GM18526 (cell line): ENCODE measurements around the gene AOPEP.

Experiments
- POLR2A ChIP-seq: IDR thresholded peaks from 3 replicates; pipeline ENCODE4 v1.6.1; 2011; ENCODE audit not compliant: insufficient read length; ENCODE audit errors: extremely low read depth

Gene AOPEP

DNA sequence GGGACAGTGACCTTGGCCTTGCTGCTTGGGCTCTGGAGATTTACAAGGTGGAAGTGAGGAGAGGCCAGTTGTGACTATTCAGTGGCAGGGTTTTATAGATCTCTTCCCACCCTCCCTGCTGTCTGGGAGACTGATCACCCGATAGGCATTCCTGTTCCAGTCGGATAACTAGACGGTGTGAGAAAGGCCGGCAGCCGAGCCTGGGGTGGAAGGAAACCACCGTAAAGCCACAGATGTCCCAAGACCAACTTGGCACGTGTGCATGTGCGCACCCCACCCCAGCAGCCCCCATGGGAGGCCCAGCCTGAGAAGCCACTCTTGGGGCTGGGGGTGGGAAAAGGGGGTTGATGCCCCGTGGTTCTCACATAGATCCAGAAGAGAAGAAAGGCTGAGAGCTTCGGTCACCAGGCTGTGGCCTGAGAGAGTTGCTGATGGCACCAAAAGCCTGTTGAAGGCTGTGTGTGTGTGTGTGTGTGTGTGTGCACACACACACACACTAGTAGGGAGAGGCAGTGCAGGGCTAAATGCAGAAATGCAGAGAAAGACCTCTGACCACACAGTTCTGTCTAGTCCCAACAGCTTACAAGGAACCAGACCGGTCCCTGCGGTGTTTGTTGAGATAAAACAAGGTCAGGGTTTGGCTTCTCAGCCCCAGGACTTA is 365.2 kb downstream of the AOPEP start:
- no peak for TF ChIP-seq POLR2A

DNA sequence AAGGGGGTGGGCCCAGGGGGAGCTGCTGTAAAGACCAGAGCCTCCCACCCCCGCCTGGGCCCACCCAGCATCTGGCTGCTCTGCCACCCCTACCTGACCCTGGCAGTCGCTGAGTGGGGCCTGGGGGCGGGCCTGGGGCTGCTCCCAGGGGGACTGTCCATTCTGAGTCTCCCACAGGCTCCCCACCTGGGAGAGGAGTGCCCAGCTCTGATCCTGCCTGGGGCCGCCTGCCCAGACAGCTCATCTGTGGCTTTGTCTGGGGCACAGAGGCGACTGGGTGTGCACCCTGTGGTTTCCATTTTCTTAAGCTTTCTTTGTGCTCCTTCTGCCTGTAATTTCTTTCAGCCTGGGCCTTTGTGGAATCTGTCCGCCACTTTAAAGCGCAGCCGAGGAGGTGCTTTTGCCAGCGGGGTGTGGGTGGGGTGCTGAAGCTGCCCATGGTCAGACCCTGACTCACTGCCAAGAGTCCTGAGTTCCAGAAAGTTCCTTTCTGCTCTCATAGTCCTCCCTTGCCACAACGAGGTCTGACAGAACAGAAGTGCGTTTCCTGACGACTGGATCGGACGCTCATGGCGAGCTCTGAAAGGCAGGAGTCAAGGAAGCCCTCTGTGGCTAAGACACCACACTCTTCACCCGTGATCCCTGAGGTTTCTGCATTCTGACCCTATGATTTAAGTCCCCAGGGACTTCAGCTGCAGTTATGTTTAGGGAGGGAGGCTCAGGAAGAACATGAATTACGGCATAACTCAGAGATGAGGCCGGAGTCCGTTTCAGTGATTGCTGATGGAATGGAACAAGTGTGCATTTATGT is 366.0 kb downstream of the AOPEP start:
- no peak for TF ChIP-seq POLR2A

DNA sequence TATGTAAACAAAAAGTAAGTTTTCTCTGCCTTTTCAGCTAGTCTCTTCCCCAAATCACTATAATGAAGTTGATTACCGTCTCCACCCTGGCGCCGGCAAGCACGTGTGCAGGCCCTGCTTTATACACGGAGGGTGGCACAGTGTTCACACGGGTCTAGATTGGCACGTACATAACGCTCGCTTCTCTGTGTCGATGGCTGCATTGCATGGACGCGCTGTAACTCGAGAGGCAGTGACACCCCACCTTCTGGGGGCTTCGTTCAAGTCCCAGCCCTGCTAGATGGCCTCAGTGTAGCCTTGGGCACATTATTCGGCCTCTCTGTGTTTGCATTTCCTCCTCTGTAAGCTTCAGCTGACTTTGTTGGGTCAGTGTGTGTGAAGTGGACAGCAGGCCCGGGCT is 367.1 kb downstream of the AOPEP start:
- no peak for TF ChIP-seq POLR2A

DNA sequence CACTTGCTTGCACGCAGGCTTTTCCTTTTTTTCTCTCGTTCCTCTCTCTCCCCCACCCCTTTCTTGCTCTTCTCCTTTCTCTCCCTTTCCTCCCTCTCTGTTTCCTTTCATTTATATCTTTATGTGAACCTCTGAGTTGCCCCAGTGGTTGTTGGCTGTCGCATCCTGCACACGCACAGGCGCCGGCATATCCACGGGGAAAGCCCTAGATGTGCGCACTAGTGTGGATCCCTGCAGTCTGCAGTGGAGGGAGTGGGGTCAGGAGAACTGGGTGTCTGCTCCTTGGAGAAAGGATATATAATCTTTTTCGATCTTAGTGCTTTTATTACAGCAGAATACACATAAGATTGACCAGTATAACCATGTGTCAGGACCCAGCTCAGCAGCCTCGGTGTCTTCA is 367.5 kb downstream of the AOPEP start:
- TF ChIP-seq POLR2A = no peak

DNA sequence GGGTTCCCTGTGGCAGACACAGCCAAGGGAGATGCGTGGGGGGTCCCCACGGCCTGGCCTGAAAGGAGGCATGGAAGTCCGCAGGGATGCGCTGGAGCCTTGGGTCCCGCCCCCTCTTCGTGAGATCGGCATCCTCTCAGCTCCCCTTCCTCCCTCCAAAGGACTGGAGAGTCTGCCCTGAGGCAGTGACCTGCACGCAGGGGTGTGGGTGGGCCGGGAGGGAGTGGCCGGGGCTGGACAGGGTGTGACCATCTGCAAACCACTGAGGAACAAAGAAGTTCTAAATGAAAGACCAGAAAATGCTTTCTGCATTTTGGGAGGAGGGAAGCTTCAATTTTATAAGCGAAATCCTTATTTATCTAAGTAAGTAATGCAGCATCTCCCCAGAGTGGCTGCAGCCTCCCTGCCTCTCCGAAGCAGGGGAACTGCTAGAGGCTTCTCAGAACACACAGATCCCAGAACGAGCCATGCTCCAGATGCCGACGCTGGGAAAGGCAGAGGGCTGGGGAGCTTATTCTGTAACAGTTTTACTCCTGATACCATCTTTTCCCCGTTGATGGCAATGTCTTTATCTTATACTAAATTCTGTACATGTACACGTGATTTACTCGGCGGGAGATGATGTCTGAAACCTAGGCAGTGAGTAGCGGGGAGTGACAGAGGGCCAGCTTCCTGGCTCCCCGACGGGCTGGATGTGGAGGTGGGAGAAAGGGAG is 369.3 kb downstream of the AOPEP start:
- TF ChIP-seq POLR2A = no peak

DNA sequence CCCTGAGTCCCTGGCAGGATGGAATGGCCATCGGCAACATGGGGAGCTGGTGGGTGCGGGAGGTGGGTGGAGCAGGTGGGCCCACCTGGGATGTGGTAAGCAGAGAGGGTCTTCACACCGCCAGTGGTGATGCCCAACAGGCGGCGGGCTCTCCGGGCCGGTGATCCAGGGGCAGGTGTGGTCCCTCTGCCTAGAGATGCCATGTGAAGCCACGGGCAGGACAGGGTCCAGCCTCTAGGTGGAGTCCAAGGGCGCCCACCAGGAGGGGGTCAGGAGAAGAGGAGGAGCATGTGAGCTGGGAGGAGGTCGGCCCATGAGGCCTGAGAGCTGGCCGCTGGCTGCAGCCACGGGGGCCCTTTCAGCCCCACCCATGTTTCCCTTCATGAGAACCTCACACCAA is 369.9 kb downstream of the AOPEP start:
- TF ChIP-seq POLR2A = no peak

DNA sequence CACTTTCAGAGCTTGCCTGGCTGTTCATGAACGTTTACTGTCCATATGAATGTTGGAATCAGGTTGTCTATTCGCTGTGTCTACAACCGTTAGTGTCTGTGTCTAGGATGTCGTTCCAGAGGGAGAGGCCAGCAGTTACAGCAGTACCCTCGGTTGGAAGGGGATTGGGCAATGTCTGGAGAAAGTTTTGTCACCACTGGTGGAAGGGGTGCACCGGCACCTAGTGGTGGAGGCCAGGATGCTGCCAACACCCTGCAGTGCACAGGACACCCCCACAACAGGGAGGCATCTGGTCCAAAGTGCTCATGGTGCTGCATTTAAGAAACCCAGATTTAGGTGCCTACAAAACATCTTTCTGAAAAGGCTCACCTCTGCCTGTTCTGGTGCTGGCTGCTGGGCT is 370.3 kb downstream of the AOPEP start:
- TF ChIP-seq POLR2A = no peak

GRCh38 chr9:95097279-95097678 is 370.8 kb downstream of the AOPEP start:
- no peak for TF ChIP-seq POLR2A

GRCh38 chr9:95098391-95098921 is 372.0 kb downstream of the AOPEP start:
- no peak for TF ChIP-seq POLR2A

GRCh38 chr9:95099321-95100070 is 373.0 kb downstream of the AOPEP start:
- TF ChIP-seq POLR2A = no peak

DNA sequence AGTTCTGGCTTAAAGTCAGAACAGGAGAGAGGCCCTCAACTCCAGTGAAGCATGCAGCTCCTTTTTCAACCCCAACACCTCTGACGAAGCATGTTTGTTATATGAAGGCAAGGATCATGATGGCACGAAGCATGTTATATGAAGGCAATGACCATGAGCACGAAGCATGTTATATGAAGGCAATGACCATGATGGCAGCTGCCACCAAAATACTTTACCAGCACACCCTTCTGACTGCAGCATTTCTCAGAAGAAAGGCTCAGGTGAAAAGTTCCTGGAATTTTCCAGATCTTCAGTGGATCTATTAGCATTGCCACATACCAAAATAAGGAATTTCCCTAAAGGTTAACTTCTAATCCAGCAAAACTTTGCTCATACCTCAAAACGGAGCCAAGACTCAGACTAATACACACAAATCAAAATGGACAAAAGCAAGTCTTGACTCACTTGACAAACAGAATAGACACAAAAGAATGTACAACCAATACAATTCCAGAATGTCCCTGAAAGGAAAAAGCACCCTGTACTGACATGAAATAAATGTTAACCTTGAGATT is 373.6 kb downstream of the AOPEP start:
- TF ChIP-seq POLR2A = no peak

DNA sequence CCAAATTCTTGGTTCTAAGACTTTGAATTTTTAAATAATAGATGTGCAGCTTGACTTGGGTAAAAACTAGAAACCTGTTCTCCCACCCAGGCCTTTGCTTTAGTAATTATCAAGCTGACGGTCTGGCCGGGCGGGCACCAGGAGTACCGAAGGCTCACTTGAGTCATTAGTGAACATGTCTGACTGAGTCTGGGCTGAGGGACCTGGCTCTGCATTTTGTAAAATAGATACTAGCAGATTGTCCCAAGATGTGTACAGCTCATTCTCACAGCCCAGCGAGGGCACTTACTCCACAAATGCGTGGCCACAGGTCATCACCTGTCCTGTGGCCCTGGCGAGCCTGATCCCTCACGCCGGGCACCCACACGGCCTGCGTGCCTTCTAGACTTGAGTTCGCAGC is 374.8 kb downstream of the AOPEP start:
- TF ChIP-seq POLR2A = no peak

- no peak for TF ChIP-seq POLR2A
These were observed 375.5 kb downstream of the AOPEP start for GRCh38 chr9:95102001-95102433.

DNA sequence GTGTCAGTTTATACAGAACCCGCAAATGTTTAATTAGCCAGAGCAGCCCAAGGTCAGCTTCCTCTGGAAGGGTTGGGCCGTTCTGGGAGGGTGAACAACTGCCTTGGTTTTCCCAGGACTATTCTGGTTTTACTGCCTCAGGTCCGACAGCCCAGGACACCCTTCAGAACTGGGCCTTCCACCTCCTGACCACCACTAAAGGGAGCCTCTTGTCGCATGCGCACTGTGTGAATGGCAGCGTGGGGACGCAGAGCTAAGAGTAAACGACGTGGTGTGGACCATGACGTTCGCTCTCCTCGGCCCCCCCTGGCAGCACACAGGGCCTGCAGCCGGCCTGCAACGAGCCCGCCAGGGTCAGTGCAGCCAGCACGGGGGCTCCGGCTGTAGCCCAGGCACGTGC is 376.1 kb downstream of the AOPEP start:
- no peak for TF ChIP-seq POLR2A

DNA sequence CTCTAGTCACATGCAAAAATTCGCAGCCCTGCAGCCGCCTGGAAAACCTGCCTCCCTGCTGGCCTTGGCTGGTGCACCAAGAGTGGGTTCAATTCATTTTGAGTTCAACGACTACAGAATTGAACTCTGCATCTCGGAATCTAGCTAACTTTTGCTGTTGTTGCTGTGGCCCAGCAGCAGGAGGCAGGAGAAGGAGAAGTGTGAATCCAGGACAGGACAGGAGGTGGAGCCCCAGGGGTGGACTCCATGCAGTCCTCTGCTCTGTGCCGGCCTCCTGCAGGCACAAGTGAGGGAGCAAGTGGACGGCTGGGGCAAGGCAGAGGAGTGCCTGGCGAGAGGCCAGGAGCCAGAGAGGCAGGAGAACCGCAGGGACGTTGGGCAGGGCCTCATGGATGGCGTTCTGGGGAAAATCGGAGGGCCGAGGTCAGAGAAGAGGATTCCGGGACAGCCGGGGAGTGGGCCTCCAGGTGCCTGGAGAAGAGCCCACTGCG is 376.8 kb downstream of the AOPEP start:
- no peak for TF ChIP-seq POLR2A
